ENCODE results near the gene ALOX5AP. TPM values are rescaled to one million over a fixed set of nuclear protein-coding genes. Genes with fewer than 3 reads are reported as not detected.

ALOX5AP gene
- total RNA-seq, 2 donors from 2014 or later, result 26.8 to 49.6 TPM

DNA sequence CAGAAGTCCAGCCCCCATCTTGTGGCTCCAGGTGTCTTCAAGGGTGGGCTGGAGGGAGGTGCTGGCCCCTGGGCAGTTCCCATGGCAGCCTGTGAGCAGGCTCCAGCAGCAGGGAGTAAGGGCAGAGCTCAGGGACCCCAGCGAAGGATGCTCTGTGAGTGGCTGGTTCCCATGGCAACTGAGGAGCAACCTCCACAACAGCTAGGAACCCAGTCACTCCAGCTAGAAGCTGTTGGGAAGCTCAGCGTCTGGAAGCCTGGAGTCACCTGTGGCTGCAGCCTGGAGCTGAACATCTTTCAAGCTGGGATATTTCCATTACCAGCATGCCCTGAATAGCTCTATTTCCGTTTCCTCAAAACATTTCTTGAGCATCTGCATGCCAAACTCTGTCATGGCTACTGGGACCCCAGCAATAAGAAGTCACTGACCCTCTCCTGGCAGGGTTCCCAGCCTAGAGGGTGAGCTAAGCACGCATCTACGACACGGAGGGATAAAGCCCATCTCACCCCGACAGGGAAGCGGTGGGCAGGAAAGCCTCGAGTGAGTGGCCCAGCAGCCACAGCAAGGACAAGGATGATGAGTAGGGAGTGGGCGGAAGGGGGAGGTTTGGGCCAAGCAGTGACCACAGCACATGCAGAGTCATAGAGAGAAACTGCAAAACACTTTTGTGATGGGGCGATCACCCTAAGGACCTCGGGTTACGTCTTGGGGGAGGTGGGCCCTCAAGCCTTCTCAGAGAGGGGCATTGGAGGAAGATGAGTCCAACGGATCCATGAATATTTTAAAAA, 52.6 kb downstream of the ALOX5AP start:
- no peak for DNase-seq (ENCODE audit: low spot score)
- intact Hi-C loops (cut with DNase I), result no loop called here

DNA sequence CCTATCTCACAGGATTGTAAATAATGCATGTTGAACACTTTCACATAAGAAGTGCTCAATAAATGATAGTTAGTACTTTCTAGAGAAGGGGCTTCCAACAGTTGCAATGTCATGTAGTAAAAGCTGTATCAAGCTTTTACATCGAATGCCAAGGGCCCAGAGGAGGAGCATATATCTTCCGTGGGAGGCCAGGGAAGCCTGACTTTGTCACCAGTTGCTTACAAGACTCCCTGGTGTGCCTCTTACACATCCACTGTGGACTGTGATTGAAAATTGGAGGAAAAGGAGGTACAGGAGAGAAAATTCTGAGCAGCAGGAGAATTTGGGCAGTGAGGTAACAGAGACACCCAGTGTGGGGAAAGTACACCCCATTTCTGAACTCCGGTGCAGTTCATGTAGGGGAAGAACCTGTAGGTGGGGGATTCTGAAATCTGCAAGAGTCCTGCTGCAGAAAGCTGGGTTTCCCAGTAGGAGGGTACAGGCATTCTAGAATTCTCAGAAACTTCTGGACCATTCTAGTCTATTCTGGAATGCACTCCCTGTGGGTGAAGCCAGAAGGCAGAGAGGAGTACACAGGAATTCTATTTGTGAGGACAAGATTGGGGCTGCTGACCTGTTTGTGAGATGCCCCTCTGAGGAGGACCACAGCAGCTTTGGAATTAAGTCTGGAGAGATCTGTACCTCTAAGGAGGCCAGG, 54.0 kb downstream of the ALOX5AP start:
- intact Hi-C loops (cut with DNase I), result no loop called here
- no peak for DNase-seq (ENCODE audit: low spot score)

DNA sequence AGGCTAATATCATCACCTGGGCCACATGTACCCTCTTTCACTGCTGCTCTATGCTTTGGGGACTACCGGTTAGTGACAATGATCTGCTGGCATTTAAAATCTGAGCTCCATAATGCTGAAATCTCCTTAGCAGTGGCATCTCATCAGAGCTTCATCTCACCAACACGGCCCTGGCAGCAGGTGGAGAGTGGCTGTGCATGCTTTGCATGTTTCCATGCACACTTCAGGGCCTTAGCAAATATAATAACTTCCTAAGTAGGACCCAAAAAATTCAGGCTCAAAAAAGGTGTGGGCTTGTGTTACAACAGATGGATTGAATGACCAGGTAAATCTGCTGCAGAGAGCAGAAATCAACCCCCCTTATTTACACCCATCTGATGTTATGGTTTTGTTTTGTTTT, 55.2 kb downstream of the ALOX5AP start:
- intact Hi-C loops (cut with DNase I), result no loop called here
- no peak for DNase-seq (ENCODE audit: low spot score)

DNA sequence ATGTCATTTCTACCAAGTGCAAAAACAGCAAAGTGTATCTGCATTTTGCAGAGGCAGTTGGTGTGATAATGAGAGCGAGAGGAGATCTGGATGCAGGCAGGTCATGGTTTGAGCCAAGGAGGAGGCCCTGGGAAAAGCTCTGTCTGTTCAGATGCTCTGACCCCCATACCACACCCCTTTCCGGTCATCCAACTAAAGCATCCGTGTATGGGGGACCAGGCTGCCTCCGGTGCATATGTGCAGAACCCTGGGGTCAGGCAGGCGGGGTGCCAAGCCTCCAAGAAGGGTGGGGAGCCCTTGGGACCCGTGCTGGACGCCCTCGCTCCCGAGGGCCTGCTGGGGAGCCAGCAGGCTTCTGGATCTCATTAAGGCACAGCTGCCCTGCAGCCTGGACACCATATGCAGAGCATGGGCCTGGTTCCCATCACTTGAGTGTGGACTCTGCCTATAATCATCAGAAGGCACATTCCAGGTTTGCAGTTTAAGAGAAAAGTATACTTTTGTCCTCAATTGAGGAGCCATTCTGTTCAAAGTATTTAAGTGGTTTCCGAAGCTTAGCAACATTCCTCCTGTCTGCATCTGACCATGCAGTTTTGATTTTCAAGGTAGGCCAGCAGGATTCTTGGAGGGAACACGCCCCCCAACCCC, 56.1 kb downstream of the ALOX5AP start:
- intact Hi-C loops (cut with DNase I), result no loop called here
- no peak for DNase-seq (ENCODE audit: low spot score)

DNA sequence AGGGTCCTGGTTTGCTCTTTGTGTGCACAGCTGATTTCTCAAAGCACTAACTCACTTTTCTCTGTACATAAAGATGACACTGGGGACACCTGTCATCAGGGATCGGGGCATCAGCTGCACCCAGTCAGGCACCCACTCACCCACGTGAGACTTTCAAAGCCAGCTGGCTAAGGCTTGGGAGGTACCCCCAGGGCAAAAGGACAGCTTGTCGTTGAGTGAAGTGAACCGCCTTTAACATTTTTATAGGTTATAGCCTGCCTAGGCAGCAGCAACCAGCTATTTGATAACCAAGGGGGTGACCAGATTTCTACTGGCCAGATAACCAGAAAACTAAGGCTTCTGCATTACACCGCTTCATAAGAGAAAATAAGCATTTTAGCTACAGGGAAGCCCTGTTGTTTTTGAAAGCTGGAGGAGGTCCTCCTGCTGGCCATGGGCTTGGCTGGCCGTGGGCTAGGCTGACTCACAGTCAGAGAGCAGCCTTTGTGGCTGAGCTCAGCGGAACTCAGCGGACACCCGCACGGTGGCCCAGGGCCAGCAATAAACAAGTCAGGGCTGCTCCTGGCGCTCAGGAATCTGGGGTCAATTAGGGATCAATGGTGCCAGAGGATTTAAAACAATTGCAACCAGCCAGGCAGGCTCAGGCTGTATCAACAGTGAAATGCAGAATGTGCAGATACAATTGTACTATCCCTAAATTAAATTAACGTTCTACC, 57.1 kb downstream of the ALOX5AP start:
- intact Hi-C loops (cut with DNase I), result no loop called here
- peak; percentile 94 for DNase-seq (ENCODE audit: low spot score)

DNA sequence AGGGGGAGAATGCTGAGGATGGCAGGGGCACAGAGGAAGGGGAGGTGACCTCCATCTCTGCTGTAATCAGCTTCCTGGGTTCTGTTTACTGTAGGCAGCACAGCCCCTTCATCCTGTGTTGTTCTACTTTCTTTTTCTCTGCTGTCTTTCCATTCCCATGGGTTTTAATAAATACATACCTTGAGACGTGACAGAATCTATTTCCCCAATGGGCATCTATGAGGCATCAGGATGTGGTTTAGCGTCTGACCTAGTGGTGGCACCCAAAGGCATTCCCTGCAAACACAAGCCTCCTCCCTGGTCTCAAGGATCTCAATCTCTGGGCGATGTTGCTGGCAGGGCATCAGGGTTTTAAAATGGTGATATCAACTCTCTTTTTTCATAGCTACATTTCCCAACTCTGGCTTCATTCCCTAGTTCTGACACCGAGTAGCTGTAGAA, 60.8 kb downstream of the ALOX5AP start:
- no peak for DNase-seq (ENCODE audit: low spot score)
- intact Hi-C loops (cut with DNase I), result loop anchor here in 1 of 2 donors (5.0 kb wide), 1 partner anchor 34 kb away; no protein-coding TSS in a partner anchor

DNA sequence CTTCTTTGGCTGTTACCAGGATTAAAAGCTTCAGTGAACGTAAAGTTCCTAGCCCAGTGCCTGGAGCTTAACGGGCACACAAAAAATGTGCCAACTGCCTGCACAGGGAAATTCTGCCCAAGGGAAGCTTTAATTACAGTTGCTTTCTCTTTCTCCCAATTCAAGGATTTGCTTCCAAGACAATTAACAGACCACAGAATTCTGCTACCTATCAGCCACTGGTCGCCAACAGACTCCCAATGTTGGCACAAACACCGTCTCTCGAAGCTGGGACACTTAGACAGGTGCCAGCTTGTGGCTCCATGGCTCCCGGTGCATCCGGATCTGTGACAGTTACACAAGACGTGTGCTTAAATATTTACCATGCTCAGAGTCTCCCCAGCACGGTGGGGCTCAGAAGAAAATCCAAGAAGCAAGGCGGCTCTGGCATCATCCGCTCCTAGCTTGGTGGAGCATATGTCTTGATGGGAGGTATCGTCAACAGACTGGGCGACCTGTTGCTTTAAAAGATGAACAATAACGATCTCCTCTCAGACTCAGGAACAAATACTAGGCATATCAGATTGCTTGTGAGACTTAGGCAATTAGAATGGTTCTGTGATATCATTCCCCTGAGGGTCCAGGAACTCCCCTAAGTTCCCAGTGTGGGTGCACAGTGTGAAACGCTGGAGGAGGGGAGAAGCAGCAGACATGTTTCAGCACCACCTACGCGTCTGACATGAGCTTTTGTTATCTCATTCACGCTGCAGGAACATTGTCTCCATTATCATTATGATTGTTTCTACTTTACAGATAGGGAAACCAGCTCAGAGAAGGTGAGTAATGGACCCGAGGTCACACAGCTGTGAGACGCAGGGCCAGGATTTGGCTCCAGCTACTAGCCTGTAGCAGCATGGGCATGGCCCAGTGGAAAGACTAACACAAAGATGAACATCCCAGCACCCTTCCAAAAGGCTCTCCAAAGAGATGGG, 61.6 kb downstream of the ALOX5AP start:
- intact Hi-C loops (cut with DNase I), result loop anchor here in 1 of 2 donors (5.0 kb wide), 1 partner anchor 35 kb away; no protein-coding TSS in a partner anchor
- no peak for DNase-seq (ENCODE audit: low spot score)

DNA sequence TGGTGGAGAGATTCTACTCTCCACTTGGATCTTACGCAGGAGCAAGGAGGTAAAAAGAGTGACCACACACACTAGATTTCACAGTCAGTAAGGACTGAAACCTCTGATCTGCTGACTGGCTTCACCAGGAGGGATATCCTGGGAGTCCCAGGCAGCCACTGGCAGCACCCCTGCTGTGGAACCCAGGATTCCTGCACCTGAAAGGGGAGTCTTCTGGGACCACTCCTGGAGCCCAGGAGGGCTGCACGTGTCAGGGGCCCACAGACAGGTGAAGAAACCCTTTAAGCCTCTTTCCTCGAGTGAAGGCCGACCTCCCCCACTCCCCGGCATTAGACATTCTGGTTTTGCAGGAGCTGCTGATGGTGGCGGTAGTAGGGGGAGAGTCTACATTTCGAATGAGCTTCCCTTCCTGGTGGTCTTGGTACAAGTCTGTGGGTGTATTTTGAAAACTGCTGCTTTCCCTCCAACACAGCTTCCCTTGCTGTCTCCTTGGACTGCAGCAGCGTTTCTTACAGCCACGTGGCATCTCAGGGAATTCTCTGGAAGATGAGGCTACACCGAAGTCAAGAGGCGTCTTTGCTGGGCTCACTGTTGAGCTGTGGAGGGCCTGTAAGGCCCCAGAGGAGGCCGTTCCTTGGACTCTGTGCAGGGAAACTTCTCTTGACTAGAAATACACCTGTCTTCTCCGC, 62.6 kb downstream of the ALOX5AP start:
- no peak for DNase-seq (ENCODE audit: low spot score)
- intact Hi-C loops (cut with DNase I), result loop anchor here in 1 of 2 donors (5.0 kb wide), 1 partner anchor 36 kb away; no protein-coding TSS in a partner anchor

DNA sequence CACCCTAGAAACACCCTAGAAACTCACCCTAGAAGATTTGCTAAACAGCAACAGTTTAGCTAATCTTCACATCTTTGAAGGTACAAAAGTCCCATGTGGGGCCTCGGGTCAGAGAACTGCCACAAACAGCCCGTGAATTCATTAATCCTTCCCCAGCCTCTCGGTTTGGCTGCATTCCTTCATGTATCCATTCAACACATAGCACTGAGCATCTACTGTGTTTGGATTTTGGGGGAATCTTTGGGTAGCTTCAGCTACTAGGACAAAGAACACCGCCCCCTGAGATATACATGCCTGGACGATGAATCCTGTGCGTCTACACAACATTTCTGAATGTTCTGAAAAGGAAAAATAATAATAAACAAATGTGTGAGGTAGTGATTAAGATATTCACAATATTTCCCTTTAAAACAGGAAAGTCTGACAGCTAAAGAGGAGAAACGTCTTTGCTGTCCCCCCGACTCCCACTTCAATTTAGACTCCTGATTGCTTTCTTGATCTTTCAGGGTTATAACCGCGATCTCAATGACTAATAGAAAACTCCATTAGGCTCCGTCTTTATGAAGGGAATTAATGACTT, 63.5 kb downstream of the ALOX5AP start:
- intact Hi-C loops (cut with DNase I), result loop anchor here (1.0 to 5.0 kb wide), 2 partner anchors 20 to 37 kb away; no protein-coding TSS in a partner anchor
- DNase-seq (ENCODE audit: low spot score), result no peak

DNA sequence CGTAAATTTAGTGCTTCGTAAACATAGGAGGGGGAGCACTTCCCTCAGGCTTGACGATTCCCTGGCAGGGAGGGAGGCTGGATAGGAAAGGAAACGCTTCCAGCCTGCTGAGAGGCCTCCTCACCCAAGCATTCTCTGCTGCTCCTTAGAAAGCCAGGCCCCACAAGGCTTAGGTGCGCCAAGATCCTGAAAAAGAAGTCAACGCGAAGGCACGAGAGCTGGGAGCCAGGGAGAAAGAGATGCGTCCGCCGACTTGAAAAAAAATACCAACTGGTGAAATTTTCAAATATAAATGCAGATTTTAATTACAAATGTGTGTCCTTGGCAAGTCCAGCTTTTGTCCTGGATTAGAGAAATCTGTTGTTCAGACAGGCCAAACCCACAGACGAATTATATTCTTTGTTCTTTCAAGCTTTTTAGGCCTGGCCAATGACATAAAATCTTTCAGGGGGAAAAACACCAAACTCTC, 64.0 kb downstream of the ALOX5AP start:
- intact Hi-C loops (cut with DNase I), result loop anchor here (1.0 to 5.0 kb wide), 2 partner anchors 20 to 37 kb away; no protein-coding TSS in a partner anchor
- DNase-seq (ENCODE audit: low spot score), result no peak

DNA sequence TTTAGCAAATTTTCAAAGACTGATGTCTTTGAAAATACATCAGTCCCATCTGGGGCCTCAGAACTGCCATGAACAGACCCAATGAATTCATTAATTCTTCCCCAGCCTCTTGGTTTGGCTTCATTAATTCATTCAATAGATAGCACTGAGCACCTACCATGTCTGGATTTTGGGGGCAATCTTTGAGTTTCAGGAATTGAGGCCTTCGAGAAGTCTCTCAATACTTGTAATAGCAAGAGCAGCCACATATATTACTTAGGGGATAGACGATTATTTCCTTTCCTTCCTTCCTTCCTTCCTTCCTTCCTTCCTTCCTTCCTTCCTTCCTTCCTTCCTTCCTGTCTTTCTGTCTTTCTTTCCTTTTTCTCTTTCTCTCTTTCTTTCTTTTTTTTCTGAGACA, 64.8 kb downstream of the ALOX5AP start:
- no peak for DNase-seq (ENCODE audit: low spot score)
- intact Hi-C loops (cut with DNase I), result loop anchor here (5.0 to 10.0 kb wide), 5 partner anchors 65 to 675 kb away; partner anchors contain the start of gene HMGB1 (in 1 of the 2)

DNA sequence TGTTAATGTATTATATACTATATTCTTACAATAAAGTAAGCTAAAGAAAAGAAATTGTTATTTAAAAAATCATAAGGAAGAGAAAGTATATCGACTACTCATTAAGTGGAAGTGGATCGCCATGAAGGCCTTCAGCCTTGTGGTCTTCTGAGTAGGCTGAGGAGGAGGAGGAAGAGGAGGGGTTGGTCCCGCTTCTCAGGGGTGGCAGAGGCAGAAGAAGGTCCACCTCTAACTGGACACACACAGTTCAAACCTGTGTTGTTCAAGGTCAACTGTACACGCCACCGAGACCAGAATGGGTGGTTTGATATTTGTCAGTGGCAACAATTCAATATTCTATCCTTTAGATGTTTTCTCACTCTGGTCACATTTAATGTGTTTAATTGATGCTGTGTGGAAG, 67.2 kb downstream of the ALOX5AP start:
- DNase-seq (ENCODE audit: low spot score), result no peak
- intact Hi-C loops (cut with DNase I), result loop anchor here (5.0 to 10.0 kb wide), 5 partner anchors 62 to 678 kb away; partner anchors contain the start of gene HMGB1 (in 1 of the 2)

DNA sequence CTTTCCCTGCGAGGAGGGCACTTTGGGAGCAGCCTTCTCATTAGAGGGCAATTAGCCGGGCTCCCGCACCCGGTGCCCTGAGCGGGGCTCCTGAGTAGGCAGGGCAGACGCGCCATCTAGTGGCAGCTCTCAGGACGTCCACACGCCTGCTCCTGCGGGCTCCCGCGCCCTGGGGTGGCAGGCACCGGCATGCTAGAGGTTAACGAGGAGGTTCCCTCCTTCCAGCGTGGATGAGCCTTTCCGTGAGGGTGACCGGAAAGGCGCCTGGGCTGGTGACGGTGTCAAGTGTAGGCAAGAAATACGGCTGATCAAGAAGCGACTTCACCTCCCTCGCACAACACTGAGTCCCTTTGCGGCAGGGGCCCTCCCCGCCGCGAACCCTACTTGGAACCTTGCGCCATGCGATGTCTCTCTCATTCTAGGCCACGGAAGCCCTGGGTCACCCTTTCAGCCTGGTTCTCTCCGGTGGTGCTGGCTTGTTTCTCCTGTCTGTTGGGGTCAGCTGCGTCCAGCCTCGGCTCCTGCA, 67.7 kb downstream of the ALOX5AP start:
- intact Hi-C loops (cut with DNase I), result loop anchor here (5.0 to 10.0 kb wide), 5 partner anchors 62 to 678 kb away; partner anchors contain the start of gene HMGB1 (in 1 of the 2)
- peak; percentile 98 for DNase-seq (ENCODE audit: low spot score)

DNA sequence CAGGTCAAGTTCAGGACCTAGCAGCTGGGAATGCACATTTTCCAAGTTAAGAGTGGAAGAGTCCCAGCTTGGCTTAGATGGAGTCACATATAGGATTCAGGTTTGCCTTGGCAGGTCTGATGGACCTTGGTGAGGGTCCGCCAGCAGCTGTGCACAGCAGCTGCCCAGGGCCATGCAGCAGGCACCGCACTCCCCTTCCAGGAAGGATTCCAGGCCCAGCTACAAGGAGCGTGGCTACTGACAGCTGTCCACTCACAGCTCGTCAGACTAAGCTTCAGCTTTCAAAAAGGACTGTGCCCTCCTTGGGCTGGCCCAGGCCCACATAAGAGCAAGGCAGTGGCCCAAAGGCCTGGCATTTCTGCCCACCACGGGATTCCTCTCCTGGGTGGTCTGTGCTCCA, 68.4 kb downstream of the ALOX5AP start:
- no peak for DNase-seq (ENCODE audit: low spot score)
- intact Hi-C loops (cut with DNase I), result loop anchor here (5.0 to 10.0 kb wide), 5 partner anchors 61 to 679 kb away; partner anchors contain the start of gene HMGB1 (in 1 of the 2)

DNA sequence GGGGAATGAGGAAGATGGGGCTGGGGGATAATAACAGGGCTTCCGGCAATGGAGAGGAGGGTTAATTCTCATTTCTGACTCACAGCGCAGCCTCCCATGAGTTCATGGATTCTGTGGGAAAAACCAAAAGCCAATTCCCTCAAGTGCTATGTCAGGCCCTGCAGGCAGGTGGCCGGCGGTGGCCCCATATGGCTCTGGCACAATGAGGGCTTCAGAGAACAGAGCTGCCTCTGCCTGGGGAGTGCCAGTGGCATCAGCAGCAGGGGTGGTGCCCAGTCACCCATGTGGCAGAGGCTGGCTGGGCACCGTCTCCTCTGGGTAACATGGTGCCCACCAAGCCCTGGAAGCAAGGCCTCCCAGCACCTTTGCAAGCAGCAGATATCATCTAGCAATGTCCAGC, 69.1 kb downstream of the ALOX5AP start:
- intact Hi-C loops (cut with DNase I), result loop anchor here (5.0 to 10.0 kb wide), 5 partner anchors 60 to 680 kb away; partner anchors contain the start of gene HMGB1 (in 1 of the 2)
- DNase-seq (ENCODE audit: low spot score), result no peak

DNA sequence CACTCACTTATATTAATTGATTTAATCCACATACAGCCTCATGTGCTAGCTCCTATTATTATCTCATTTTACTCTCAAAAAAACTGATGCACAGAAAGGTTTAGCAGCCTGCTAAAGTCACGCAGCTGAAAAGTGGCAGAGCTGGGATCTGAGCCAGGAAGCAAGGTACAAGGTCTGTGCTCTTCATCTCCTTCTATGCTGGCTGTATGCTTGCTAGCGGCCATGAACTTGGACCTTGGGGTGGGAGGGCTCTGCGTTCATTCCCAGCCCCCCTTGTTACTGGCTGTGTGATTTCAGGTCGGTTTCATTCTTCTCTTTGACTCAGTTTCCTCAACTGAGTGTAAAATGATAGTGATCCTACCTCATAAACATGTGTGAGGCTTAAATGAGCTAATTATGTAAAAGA, 69.8 kb downstream of the ALOX5AP start:
- DNase-seq (ENCODE audit: low spot score), result no peak
- intact Hi-C loops (cut with DNase I), result loop anchor here (10.0 kb wide), 4 partner anchors 60 to 680 kb away; partner anchors contain the start of gene HMGB1 (in 1 of the 2)

Measured in posterior vena cava (tissue), 2 donors.